Uterus (tissue), 4 donors: Measurements from ENCODE around the gene NUTF2. TPM values are rescaled to one million over a fixed set of nuclear protein-coding genes. Genes with fewer than 3 reads are reported as not detected.
"Not testable (repeated sequence)": the region's sequence is repeated elsewhere in the genome, so short reads cannot be mapped to it uniquely, and the experiment has no call there.

ENCODE experiments used
- DNase-seq, 2 donors: peaks; one replicate each; pipeline ENCODE4 v3.0.0-alpha.2; 2019 to 2020
- H3K27ac ChIP-seq, 2 donors: fragments of 200-600 bp; sonication (generic); 1 replicate in 1 of 2; 2 replicates in 1 of 2; pipeline ENCODE4 v1.5.1; 2016 to 2018
- H3K27me3 ChIP-seq, 2 donors: fragments of 200-600 bp; sonication (generic); one replicate each; pipeline ENCODE4 v1.5.1; 2018 to 2019; ENCODE audit warnings: control low read depth in 1 of 2
- H3K36me3 ChIP-seq, 2 donors: fragments of 200-600 bp; sonication (generic); one replicate each; pipeline ENCODE4 v1.5.1; 2019; ENCODE audit warnings: control low read depth in 1 of 2
- H3K4me1 ChIP-seq, 2 donors: fragments of 200-600 bp; sonication (generic); one replicate each; pipeline ENCODE4 v1.5.1; 2018 to 2019; ENCODE audit warnings: control low read depth in 1 of 2
- H3K4me3 ChIP-seq, 2 donors: fragments of 200-600 bp; sonication (generic); 1 replicate in 1 of 2; 2 replicates in 1 of 2; pipeline ENCODE4 v1.5.1; 2018 to 2019; ENCODE audit warnings: mild to moderate bottlenecking in 1 of 2
- H3K9me3 ChIP-seq, 2 donors: fragments of 200-600 bp; sonication (generic); one replicate each; pipeline ENCODE4 v1.5.1; 2019; ENCODE audit warnings: control low read depth in 1 of 2
- CTCF ChIP-seq, 4 experiments: fragments of 200-600 bp in 2 of 4; fragments of 450-650 bp in 2 of 4; sonication (generic) in 2 of 4; IDR thresholded peaks; one replicate each; pipeline ENCODE4 v1.5.1; 2016 to 2019; ENCODE audit warnings: antibody characterized with exemption in 4 of 4, mild to moderate bottlenecking in 2 of 4, moderate library complexity in 1 of 4
- POLR2A ChIP-seq, 2 donors: fragments of 450-650 bp; IDR thresholded peaks; one replicate each; pipeline ENCODE4 v1.6.1; 2016; ENCODE audit warnings: antibody characterized with exemption in 2 of 2, mild to moderate bottlenecking in 1 of 2, moderate library complexity in 1 of 2
- intact Hi-C: fragments of 100-400 bp; cut with DNase I; formaldehyde crosslinking; loops from one replicate; pipeline ENCODE4 v1.15.1; 2023; ENCODE audit warnings: low total_unique reads
- total RNA-seq, 4 donors: library from RNA; depleted of rRNA in 3 of 4; stranded (reverse); fragments of >200 nt in 3 of 4; gene quantifications; one replicate each; pipeline versions ENCODE4 v1.1.0 to v1.2.4, GENCODE V29; 2014 to 2023
- donor health status: DM: yes; HTN: yes; CAD: no.

Gene NUTF2
- total RNA-seq, 4 donors from 2014 or later: 43.8 to 76.1 (median 65.4) TPM

GRCh38 chr16:67902831-67903230, 56.1 kb downstream of the NUTF2 start:
- Histone ChIP-seq H3K36me3 (no peaks in the 10 kb centered on the region), H3K4me1 (no peaks in the 10 kb centered on the region), H3K27me3 (no peaks in the 10 kb centered on the region), H3K9me3 (no peaks in the 10 kb centered on the region), H3K27ac (no peak overlapping the region), H3K4me3 (no peak overlapping the region)
- intact Hi-C loops: no loop called here
- no peak for TF ChIP-seq POLR2A (IDR thresholded peaks at IDR 0.05)
- no peak for TF ChIP-seq CTCF (IDR thresholded peaks at IDR 0.05)
- no peak for DNase-seq

GRCh38 chr16:67907397-67908180, 60.9 kb downstream of the NUTF2 start:
- Histone ChIP-seq H3K4me1 (no peaks in the 10 kb centered on the region), H3K27ac (no peak overlapping the region), H3K9me3 (no peaks in the 10 kb centered on the region), H3K27me3 (no peaks in the 10 kb centered on the region), H3K36me3 (no peaks in the 10 kb centered on the region), H3K4me3 (no peak overlapping the region)
- TF ChIP-seq CTCF (IDR thresholded peaks at IDR 0.05) (no peak), POLR2A (IDR thresholded peaks at IDR 0.05) (no peak)
- intact Hi-C loops: no loop called here
- DNase-seq: no peak

DNA sequence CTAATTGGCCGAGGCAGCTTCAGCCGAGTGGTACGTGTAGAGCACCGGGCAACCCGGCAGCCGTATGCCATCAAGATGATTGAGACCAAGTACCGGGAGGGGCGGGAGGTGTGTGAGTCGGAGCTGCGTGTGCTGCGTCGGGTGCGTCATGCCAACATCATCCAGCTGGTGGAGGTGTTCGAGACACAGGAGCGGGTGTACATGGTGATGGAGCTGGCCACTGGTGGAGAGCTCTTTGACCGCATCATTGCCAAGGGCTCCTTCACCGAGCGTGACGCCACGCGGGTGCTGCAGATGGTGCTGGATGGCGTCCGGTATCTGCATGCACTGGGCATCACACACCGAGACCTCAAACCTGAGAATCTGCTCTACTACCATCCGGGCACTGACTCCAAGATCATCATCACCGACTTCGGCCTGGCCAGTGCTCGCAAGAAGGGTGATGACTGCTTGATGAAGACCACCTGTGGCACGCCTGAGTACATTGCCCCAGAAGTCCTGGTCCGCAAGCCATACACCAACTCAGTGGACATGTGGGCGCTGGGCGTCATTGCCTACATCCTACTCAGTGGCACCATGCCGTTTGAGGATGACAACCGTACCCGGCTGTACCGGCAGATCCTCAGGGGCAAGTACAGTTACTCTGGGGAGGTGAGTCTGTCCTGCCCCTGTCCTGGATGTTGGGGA, 62.5 kb downstream of the NUTF2 start:
- H3K36me3 ChIP-seq: no peaks in the 10 kb centered on the region
- no peaks in the 10 kb centered on the region for H3K4me1 ChIP-seq
- no peak for TF ChIP-seq CTCF (IDR thresholded peaks at IDR 0.05)
- TF ChIP-seq POLR2A (IDR thresholded peaks at IDR 0.05): no peak
- intact Hi-C loops: no loop called here
- no peak overlapping the region for H3K27ac ChIP-seq
- H3K9me3 ChIP-seq: no peaks in the 10 kb centered on the region
- no peak overlapping the region for H3K4me3 ChIP-seq
- no peaks in the 10 kb centered on the region for H3K27me3 ChIP-seq
- DNase-seq: no peak

DNA sequence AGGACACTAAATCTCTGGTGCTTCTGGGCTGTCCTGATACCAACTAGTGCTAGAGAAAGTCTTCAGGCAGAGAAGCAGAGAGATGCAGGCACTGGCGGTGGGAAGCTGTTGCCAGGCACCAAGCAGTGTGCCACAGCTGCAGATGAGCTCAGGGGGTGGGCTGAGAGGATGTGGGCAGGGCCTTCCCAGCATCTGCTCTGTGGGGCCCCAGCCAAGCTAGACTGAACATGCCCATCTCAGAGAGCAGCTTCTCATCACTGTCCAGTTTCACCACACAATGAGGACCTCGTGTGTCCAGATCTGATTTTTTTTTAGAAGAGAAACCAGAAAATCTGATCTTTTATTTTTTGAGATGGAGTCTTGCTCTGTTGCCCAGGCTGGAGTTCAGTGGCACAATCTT, 63.4 kb downstream of the NUTF2 start:
- intact Hi-C loops: no loop called here
- Histone ChIP-seq H3K9me3 (no peaks in the 10 kb centered on the region), H3K4me1 (no peaks in the 10 kb centered on the region), H3K27ac (no peak overlapping the region), H3K36me3 (no peaks in the 10 kb centered on the region), H3K27me3 (no peaks in the 10 kb centered on the region), H3K4me3 (no peak overlapping the region)
- DNase-seq: no peak
- TF ChIP-seq CTCF (IDR thresholded peaks at IDR 0.05) (no peak), POLR2A (IDR thresholded peaks at IDR 0.05) (no peak)

- intact Hi-C loops: no loop called here
- no peak overlapping the region for H3K4me3 ChIP-seq
- TF ChIP-seq CTCF (IDR thresholded peaks at IDR 0.05) (no peak), POLR2A (IDR thresholded peaks at IDR 0.05) (no peak)
- H3K4me1 ChIP-seq: no peaks in the 10 kb centered on the region
- no peaks in the 10 kb centered on the region for H3K9me3 ChIP-seq
- H3K27ac ChIP-seq: no peak overlapping the region
- DNase-seq: no peak
- H3K36me3 ChIP-seq: no peaks in the 10 kb centered on the region
- no peaks in the 10 kb centered on the region for H3K27me3 ChIP-seq
Measured at GRCh38 chr16:67914758-67915495, 68.2 kb downstream of the NUTF2 start.

GRCh38 chr16:67915496-67915769, 68.7 kb downstream of the NUTF2 start:
- H3K36me3 ChIP-seq, intact Hi-C loops: not testable (repeated sequence)

More at GRCh38 chr16:67915496-67915769, 68.7 kb downstream of the NUTF2 start:
- not testable (repeated sequence) for DNase-seq, H3K27me3 ChIP-seq, H3K4me3 ChIP-seq, H3K4me1 ChIP-seq, H3K9me3 ChIP-seq, H3K27ac ChIP-seq
